HG02623 (cell line): ENCODE data around the gene GRK7.
A peak's percentile ranks its signal among the peaks of the same experiment; 100 is the strongest.

ENCODE experiments used
- ATAC-seq: cut with Tn5 transposase; IDR thresholded peaks from one replicate; pipeline ENCODE4 v1.9.1; 2021; ENCODE audit warnings: moderate library complexity; ENCODE audit not compliant: unreplicated experiment

The GRK7 gene, protein sequence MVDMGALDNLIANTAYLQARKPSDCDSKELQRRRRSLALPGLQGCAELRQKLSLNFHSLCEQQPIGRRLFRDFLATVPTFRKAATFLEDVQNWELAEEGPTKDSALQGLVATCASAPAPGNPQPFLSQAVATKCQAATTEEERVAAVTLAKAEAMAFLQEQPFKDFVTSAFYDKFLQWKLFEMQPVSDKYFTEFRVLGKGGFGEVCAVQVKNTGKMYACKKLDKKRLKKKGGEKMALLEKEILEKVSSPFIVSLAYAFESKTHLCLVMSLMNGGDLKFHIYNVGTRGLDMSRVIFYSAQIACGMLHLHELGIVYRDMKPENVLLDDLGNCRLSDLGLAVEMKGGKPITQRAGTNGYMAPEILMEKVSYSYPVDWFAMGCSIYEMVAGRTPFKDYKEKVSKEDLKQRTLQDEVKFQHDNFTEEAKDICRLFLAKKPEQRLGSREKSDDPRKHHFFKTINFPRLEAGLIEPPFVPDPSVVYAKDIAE (N-terminal part only)

DNA sequence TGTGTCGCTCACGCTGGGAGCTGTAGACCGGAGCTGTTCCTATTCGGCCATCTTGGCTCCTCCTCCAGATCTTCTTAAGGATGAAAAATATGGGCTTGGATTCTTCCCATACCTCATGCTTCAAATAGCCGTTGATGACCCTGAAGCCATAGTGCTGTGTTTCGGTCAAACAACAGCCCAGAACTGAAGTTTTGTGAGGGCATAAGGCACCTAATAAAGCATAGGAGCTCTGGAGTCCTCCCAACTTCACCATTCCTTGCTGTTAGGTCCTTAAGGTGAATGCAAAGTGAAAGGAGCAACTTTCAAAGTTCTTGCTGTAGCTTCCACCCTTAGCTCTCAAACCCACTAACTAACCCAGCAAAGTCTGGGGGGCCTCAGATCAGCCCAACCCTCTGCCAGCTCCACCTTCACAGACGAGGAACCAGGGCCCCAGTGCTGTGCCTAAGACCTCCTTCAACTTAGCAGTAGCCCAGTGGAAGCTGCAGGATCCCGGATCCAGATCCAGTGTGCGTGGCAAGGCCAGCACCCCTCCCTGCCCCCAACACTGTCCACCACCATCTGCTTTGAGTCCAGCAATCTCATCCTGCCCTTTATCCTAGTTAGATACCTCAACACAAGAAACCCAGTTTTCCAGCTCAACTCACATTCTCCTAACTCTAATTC is at the start of gene GRK7:
Gene GRK7 (plus strand): TSS at position 321 of the 663 bp plus-strand sequence. CDS start 14,877 bp downstream, outside the sequence.
- no peak for ATAC-seq

DNA sequence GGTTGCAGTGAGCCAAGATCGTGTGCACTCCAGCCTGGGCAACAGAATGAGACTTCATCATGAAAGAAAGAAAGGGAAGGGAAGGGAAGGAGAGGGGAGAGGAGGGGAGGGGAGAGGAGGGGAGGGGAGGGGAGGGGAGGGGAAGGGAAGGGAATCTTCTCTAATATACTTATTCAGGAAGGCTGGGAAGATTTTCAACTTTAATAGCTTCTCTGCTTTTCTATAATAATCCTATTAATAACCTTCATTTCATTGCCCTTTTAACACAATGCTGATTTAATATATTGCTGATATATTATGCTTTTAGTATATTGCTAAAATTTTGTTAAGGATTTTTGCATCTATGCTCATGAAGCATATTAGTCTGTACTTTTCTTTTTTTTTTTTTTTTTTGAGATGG is 48.5 kb upstream of the GRK7 start:
- ATAC-seq: no peak

DNA sequence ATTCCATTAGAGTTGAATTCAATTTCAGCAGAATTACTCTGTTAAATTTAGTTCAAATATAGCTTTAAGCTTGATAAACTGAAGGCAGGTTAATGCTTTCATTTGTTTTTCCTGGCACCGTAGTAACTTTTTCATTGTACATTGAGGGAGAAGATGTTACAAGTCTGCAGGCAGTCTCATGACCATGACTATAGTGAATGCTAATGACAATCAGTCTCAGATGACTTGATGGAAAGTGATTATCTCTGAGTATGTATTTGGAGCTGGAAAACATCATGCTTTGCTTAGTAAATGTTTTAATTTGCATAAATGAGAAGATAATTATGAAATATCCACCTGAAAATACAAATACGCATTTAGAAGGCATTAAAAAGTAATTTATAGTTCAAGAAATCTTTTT is 41.1 kb upstream of the GRK7 start:
- no peak for ATAC-seq

DNA sequence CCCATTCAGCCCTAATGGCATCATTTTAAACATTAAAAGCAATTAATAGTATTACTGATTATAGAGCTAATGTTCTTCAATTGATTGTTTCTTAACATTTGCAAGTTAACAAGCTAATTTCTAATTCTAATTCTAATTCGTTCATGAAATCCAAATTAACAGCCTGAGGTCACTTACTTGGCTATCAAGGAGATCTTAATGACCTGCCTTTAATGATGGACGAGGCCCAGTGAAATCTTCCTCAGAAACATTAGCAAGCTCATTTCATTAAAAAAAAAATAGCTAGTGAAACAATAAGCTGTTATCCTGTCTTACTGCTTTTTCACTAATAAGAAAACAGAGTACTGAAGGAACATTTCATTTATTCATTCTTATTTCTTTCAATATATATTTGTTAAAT is 40.6 kb upstream of the GRK7 start:
- ATAC-seq: no peak

DNA sequence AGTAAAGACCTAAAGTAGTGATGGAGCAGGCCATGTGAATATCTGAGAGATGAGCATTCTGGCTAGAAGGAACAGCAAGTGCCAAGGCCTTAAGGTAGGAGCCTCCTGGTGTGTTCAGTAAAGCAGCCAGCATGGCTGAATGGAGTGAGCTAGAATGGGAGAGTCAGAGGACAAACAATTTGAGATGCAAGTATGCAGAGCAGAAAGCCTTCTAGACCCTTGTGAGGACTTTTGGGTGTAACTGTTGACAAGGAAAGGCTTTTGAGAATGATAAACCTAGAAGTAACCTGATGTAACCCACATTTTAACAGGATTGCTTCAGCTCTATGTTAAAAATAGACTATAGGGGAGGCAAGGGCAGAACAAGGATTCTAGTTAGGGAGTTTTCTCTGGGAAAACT is 40.0 kb upstream of the GRK7 start:
- ATAC-seq: no peak

DNA sequence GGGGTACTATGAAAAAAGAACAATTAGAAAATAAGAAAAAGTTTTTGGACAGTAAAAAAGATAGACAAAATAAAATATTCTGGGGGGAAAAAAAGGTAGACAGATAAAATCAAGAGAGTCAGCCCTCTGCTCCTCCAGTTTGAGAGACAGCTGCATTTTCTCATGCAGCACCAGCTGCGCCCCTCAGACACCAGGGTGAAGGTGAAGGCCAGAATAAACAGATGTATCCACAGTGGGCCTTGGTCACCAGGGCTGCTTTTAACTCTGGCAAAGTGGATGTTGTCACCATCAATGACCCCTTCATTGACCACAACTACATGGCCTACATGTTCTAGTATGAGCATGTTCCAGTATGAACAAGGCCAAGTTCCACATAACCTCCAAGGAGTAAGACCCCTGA is 39.0 kb upstream of the GRK7 start:
- no peak for ATAC-seq

GRCh38 chr3:141725036-141725435 is 38.2 kb upstream of the GRK7 start:
- no peak for ATAC-seq

- no peak for ATAC-seq
Measured at GRCh38 chr3:141726483-141726882, 36.7 kb upstream of the GRK7 start.

- no peak for ATAC-seq
Measured at GRCh38 chr3:141728355-141728892, 34.8 kb upstream of the GRK7 start.

DNA sequence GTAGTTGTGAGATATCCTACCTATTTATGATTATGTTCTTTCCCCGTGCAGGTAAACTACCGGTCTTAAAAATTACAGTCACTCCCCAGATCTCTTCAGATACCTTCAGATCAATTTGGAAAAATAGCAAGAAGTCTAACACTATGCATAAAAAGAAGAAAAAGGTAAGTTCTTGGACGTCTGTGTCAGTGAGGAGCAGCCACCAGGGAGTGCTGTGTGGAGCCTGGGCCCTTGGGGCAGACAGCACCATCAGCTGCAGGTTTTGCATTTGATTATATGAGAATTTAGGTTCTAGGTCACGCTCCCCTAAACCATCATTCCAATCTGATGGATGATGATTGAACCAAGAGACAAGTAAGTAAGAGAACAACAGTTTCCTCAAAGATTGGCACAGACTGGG is 34.0 kb upstream of the GRK7 start:
- no peak for ATAC-seq

- no peak for ATAC-seq
Measured at GRCh38 chr3:141735176-141735575, 28.0 kb upstream of the GRK7 start.

- ATAC-seq: no peak
Measured at GRCh38 chr3:141735770-141736465, 27.3 kb upstream of the GRK7 start.

DNA sequence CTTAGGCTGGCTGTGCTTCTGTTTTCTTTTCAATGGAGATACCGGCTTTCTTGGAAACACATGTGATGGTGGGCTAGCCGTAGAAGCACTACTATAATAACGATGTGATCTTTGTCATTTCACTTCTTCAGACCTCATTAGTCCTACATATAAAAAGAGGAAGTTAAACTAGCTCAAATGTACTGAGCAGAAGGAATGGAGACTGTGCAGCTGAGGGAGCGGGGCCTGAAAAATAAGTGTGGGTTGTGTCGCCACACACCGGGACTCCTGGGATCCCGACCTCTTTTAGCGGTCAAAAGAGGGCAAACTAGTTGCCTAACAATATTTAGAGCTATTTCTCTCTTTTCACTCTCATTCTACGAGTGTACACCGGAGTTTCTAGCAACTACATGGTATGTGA is 26.1 kb upstream of the GRK7 start:
- ATAC-seq: no peak

DNA sequence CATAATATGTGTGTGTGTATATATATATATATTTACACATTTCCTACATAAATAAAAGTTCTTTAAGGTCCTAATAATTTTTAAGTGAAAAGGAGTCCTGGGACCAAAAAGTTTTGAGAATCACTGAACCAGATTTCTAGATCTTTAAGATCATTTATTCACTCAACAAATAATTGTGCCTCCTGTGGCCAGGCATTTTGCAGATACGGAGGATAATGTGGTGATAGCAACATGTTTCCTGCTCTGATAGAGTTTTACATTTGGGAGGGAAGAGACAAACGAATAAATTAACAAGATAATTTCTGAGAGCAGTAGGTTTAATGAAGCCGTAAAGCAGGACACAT is 25.6 kb upstream of the GRK7 start:
- ATAC-seq: no peak

DNA sequence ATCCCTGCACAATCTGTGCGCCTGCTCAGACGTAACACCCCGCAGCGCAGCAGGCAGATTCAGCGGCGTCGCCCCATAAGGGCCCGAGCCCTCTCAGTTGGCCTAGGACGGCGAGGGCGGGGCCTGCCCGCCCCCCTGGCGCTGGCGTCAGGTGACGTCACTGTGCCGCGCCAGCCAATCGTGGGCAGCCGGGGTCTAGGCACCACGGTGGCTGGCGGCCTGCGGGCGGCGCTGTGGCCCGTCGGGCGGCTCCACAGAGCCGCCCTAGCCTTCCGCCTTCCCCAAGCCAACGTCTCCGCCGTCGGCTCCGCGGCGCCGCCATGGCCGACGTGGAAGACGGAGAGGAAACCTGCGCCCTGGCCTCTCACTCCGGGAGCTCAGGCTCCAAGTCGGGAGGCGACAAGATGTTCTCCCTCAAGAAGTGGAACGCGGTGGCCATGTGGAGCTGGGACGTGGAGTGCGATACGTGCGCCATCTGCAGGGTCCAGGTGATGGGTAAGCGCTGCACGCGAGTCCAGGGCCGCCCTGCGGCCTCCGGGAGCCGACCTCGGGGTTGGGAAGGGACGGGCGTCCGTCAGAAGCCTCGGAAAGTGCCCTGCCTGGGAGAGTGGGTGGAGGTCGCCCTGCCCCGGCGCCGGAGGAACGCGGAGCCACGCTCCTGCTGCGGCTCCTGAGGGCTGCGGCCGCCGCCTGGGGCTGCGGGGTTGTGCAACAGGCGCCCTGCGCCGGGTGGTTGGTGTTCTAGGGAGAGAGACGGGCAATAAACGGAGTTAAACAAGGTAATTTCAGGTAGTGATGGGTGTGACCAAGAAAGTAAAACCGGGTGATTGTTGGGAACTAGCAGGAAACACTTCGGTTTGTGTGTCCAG is 25.0 kb upstream of the GRK7 start, which contains the start of gene RNF7:
Gene RNF7 (plus strand): TSS at position 277 of the 869 bp plus-strand sequence. CDS start 44 bp downstream, at position 321.
- ATAC-seq: peak; percentile 91

GRCh38 chr3:141738891-141739363 is 24.3 kb upstream of the GRK7 start:
- ATAC-seq: no peak

- ATAC-seq: no peak
Measured at GRCh38 chr3:141739731-141740130, 23.5 kb upstream of the GRK7 start.

DNA sequence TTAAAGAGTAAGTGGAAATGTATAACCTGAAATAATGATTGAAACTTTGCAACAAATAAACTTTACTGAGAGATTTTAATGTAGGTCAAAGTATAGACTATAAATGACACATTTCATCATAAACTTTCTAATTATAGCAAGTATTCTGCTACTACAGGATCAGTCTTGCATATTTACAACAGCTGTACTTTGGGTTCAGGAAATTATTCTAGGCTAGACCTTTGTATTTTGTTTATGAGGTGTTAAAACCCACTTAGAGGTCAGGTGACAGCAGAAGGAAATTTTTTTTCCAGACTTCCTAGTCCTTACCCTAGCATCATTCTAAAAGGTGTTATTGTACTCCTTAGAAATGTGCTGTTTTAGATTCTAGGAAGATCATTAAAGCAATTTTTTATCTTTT is 22.9 kb upstream of the GRK7 start:
- no peak for ATAC-seq

DNA sequence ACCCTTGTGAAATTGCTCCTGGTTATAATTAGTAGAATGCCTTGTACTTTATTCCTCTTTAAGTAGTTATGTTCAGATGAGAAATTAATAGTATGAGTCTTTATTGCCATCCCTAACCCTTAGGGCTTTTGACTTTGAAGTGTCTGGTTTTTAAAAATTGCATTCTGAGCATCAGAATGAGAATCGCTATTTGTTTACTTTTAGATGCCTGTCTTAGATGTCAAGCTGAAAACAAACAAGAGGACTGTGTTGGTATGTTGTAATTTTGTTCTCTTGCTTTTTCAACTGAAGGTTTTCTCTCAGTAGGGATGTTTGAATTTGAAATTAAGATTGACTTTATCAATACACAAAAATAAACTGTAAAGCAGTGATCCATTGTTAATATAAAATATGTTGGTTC is 19.9 kb upstream of the GRK7 start:
- ATAC-seq: no peak

GRCh38 chr3:141746962-141747361 is 16.2 kb upstream of the GRK7 start:
- ATAC-seq: no peak
